GM12865 (cell line): ENCODE measurements around the gene CD52.

Experiments used
- DNase-seq: peaks from one replicate; pipeline ENCODE4 v3.0.0; 2010; ENCODE audit warnings: low read depth
- H3K4me3 ChIP-seq: 2 replicates; pipeline ENCODE4 v1.5.1; 2011; ENCODE audit warnings: mild to moderate bottlenecking, low read depth, low read length, control low read depth
- TF ChIP-seq, protein P1 (sequence below): IDR thresholded peaks from 2 replicates; pipeline ENCODE4 v1.5.1; 2011; ENCODE audit warnings: low read length, control low read depth, low read depth, inconsistent platforms; ENCODE audit not compliant: insufficient read depth; ENCODE audit errors: missing control alignments

The CD52 gene

DNA sequence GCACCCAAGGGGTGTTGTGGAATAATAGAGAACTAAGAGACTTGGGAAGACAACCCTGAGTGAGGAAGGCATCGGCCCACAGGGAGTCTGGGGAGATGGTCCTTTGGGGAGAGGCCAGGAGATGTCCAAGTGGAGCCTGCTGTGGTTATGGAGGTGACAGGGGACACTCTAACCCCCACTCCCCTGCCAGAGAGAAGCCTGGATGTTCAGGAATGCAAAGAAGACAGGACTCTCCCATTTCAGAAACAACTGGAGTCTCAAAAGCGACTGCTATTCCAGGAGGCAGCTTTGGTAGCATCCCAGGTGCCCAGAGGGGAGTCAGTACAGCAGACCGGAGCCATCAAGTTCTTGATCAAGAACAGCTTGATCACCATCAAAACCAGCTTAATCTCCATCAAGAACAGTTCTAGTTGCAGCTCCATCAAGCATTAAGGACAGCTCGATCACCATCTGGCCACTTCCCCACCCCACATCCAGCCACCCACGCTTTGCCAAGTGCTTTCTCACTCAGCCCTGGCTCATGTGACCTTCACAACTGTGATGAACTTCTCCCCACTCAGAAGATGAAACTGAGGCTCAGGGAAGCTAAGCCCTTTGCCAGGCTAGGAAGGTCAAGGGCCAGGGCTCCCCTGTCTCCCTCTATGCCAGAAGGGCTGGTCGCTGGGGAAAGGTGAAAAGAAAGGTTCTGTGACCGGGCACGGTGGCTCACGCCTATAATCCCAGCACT lies 743 bp downstream of the CD52 start:
- TF ChIP-seq, protein P1, sequence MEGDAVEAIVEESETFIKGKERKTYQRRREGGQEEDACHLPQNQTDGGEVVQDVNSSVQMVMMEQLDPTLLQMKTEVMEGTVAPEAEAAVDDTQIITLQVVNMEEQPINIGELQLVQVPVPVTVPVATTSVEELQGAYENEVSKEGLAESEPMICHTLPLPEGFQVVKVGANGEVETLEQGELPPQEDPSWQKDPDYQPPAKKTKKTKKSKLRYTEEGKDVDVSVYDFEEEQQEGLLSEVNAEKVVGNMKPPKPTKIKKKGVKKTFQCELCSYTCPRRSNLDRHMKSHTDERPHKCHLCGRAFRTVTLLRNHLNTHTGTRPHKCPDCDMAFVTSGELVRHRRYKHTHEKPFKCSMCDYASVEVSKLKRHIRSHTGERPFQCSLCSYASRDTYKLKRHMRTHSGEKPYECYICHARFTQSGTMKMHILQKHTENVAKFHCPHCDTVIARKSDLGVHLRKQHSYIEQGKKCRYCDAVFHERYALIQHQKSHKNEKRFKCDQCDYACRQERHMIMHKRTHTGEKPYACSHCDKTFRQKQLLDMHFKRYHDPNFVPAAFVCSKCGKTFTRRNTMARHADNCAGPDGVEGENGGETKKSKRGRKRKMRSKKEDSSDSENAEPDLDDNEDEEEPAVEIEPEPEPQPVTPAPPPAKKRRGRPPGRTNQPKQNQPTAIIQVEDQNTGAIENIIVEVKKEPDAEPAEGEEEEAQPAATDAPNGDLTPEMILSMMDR = no peak
- peak; percentile 67 for DNase-seq
- peak overlapping the region; percentile 81 for H3K4me3 ChIP-seq

DNA sequence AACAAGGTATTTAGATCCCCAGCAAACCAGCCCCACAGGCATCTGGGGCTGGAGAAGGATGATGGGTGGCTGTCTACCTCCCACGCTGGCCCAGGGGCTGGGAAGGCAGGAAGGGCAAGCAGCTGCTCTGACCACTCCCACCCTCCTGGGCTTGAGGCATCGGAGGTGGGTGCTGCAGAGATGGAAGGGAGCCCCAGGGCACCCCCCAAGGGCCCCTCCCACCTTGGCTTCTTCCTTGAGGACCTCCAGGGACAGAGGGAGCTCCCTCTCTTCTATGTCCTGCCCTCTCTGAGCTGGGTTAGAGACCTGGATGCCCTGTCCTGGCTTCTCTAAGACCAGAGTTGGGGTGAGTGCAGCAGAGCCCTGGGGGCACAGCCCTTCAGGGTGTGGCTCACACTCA lies 3.1 kb downstream of the CD52 start:
- TF ChIP-seq, protein P1 = no peak
- DNase-seq = no peak
- H3K4me3 ChIP-seq = no peak overlapping the region

DNA sequence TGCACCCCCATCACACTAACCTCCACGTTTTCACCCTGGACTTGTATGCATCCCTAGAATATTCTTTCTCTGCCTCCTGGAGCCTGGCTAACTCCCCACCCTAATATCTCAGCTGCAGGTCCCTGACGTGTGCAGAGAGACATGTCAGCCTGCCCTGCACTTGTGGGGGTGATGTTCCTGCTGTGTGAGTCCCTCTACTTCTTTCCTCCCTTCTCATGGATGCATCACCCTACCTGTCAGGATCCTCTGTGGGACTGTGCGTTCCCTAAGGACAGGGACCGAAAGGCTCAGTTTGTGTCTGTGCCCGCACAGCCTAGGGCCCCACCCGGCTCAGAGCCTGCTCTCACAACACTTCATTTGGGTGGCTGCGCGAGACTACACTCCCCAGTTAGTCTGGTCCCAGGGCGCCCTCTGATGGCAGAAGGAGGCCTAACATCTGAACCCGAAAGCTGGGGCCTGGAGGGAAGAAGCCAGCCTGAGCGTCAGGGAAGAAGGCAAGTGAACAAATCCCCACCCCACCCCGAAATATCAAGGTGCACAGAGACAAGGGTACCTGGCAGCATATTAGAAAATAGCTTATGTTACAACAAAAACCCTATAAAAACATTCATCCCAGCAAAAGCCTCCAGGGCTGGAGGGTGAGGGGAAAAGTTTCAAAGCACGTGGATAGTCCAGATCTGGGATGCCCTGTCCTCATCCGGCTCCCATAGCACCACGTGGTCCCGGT lies 3.7 kb downstream of the CD52 start:
- H3K4me3 ChIP-seq = no peak overlapping the region
- DNase-seq = peak; percentile 92
- TF ChIP-seq, protein P1 = peak; percentile 91

DNA sequence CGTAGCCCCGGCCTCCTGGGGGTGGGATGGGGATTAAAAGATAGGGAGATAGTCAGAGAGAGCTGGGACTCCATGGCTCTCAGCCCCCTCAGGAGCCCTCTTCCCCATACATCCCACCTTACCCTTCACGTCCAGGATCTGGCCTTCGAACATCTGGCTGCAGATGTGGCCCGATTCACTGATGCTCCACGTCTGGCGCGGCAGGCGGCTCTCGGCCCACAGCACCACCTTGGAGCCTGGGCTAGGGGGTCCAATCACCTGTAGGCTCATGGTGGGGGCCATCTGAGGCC lies 4.2 kb downstream of the CD52 start:
- no peak for DNase-seq
- H3K4me3 ChIP-seq = no peak overlapping the region
- TF ChIP-seq, protein P1 = no peak

DNA sequence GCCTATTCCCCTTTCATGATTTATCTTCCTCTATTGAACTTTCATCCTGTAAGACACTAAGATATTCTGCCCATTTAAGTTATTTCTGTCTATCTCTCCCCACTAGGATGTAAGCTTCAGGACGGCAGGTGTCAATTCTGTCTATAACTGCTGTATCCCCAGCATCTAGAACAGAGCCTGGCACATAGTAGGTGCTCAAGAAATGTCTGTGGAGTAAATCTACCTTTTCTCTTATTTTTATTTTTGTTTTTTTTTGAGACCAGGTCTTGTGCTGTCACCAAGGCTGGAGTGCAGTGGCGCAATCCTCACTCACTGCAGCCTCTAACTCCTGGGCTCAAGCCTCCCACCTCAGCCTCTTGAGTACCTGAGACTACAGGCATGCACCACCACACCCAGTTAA lies 5.6 kb downstream of the CD52 start:
- TF ChIP-seq, protein P1 = no peak
- H3K4me3 ChIP-seq = no peak overlapping the region
- no peak for DNase-seq

DNA sequence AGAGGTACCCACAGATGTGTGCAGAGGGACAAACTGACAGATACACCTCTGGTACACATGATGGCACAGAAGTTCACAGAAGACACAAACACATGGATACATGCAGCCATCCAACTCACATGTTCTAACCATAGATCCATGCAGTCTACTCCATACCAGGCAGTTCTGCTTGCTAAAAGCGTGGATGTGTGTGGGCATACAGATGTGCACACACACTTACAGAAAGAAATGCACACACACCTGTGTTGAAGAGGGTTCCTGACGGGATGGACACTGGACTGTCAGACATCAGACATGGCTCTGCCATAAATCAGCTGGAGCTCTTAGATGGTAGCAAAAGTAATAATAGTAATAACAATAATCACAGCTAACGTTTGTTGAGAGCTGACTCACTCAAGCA lies 6.8 kb downstream of the CD52 start:
- TF ChIP-seq, protein P1 = no peak
- H3K4me3 ChIP-seq = no peak overlapping the region
- DNase-seq = no peak

DNA sequence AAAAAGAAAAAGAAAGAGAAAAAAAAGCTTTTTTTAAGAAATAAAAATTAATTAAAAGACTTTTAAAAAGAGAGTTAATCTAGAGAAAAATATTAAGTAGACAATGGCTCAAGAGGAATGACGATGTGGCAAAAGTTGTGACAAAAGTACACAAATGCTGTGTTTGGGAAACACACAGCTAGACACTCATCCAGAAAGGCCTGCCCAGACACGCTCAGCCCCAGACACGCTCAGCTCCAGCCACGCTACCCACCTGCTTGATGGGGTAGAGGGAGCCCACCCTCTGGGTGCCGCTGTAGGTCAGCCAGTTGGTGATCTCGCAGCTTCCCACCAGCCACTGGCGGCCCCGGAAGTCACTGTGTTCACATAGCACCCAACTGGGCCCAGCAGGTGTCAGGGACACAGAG lies 10.2 kb downstream of the CD52 start:
- no peak for DNase-seq
- TF ChIP-seq, protein P1 = no peak
- no peak overlapping the region for H3K4me3 ChIP-seq
